ENCODE measurements around the gene CCDC82. TPM values are rescaled to one million over a fixed set of nuclear protein-coding genes. Genes with fewer than 3 reads are reported as not detected.

CCDC82 gene
- total RNA-seq, 1 donor from 2014 or later = 25.5 TPM

DNA sequence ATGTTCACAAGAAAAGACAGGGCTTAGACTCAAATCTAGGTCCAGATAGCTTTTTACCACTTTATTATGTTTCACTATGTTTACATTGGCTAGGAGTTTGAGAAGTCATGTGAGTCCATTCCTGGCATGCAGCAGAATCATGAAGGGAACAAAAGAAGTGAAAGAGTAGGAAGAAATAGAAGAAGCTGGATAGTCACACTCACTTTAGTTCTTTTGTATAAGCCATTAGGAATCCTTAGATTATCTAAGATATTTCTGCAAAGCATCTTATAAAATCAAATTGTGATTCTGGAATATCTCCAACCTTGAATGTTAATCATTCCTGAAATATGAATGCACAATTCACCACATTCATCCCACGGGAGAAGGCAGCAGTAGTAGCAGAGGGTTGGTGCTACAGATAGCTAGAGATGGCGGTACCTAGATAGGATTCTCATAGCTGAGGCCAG, 78.6 kb downstream of the CCDC82 start:
- Histone ChIP-seq H3K4me3 (ENCODE audit: low read depth, low read length) (no peak overlapping the region), H3K27me3 (ENCODE audit: control insufficient read depth, insufficient read depth, low read length) (no peaks in the 10 kb centered on the region), H3K36me3 (ENCODE audit: control insufficient read depth, insufficient read depth, low read length) (no peaks in the 10 kb centered on the region)
- no peak for DNase-seq (ENCODE audit: low read depth)
- TF ChIP-seq, protein P1, sequence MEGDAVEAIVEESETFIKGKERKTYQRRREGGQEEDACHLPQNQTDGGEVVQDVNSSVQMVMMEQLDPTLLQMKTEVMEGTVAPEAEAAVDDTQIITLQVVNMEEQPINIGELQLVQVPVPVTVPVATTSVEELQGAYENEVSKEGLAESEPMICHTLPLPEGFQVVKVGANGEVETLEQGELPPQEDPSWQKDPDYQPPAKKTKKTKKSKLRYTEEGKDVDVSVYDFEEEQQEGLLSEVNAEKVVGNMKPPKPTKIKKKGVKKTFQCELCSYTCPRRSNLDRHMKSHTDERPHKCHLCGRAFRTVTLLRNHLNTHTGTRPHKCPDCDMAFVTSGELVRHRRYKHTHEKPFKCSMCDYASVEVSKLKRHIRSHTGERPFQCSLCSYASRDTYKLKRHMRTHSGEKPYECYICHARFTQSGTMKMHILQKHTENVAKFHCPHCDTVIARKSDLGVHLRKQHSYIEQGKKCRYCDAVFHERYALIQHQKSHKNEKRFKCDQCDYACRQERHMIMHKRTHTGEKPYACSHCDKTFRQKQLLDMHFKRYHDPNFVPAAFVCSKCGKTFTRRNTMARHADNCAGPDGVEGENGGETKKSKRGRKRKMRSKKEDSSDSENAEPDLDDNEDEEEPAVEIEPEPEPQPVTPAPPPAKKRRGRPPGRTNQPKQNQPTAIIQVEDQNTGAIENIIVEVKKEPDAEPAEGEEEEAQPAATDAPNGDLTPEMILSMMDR (IDR thresholded peaks at IDR 0.05; ENCODE audit: insufficient read depth, low read length, poor library complexity, severe bottlenecking) = no peak

DNA sequence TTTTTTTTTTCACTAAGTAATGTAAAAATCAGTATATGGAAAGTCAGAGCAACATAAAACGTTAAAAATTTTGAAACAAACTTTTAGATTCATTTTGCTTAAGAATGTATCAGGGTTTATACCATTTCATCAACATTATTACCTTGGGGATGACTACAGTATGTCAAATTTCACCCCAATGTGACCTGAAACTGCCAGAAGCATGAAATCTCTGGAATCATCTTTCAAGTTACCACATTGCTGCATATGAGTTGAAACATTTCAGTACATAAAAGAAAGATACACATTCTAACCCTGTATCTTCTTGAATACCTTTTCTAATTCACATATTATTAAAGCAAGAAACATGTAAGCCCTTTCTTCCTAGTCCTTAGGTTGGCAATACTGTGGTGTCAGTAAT, 79.5 kb downstream of the CCDC82 start:
- TF ChIP-seq, protein P1 (IDR thresholded peaks at IDR 0.05; ENCODE audit: insufficient read depth, low read length, poor library complexity, severe bottlenecking) = no peak
- Histone ChIP-seq H3K36me3 (ENCODE audit: control insufficient read depth, insufficient read depth, low read length) (no peaks in the 10 kb centered on the region), H3K4me3 (ENCODE audit: low read depth, low read length) (no peak overlapping the region), H3K27me3 (ENCODE audit: control insufficient read depth, insufficient read depth, low read length) (no peaks in the 10 kb centered on the region)
- DNase-seq (ENCODE audit: low read depth) = no peak

DNA sequence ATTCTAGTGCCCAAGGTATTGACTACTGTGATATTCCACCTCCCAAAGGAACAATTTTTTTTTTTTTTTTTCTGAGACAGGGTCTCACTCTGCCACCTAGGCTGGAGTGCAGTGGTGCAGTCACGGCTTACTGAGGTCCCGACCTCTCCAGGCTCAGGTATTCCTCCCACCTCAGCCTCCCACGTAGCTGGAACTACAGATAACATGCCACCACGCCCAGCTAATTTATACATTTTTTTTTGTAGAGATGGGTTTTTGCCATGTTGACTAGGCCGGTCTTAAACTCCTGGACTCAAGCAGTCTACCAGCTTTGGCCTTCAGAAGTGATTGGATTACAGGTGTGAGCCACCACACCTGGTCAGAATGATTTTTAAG, 80.1 kb downstream of the CCDC82 start:
- no peaks in the 10 kb centered on the region for H3K27me3 ChIP-seq (ENCODE audit: control insufficient read depth, insufficient read depth, low read length)
- TF ChIP-seq, protein P1 (IDR thresholded peaks at IDR 0.05; ENCODE audit: insufficient read depth, low read length, poor library complexity, severe bottlenecking) = no peak
- H3K4me3 ChIP-seq (ENCODE audit: low read depth, low read length) = no peak overlapping the region
- no peaks in the 10 kb centered on the region for H3K36me3 ChIP-seq (ENCODE audit: control insufficient read depth, insufficient read depth, low read length)
- no peak for DNase-seq (ENCODE audit: low read depth)

DNA sequence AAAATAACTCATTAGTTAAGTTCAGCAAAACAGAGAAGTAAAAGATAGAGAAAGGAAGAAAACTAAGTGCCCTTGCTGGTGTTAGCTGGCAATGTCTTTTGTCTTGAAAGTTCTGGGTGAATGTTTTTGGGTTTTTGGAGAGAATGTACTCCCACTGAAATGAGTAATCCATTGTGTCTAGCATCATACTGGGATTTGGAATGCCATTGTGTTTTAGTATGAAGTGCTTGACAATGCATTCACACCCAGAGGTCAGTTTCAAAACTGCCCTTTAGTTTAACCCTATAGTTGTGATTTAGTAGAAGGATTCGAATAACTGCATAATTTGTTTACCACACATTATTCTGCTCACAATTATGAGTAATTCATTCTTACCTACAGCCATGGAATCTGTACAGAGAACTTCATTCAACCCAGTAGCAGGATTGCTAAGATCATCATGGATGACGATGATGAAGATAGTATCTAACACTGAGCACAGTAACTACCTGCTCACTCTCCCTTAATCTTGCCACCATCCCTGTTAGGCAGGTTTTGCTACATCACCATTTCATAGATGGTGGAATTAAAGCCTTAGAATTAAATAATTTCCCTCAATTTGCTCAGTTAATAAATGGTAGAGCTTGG, 80.6 kb downstream of the CCDC82 start:
- DNase-seq (ENCODE audit: low read depth) = peak; percentile 43
- TF ChIP-seq, protein P1 (IDR thresholded peaks at IDR 0.05; ENCODE audit: insufficient read depth, low read length, poor library complexity, severe bottlenecking) = no peak
- H3K27me3 ChIP-seq (ENCODE audit: control insufficient read depth, insufficient read depth, low read length) = no peaks in the 10 kb centered on the region
- H3K4me3 ChIP-seq (ENCODE audit: low read depth, low read length) = no peak overlapping the region
- no peaks in the 10 kb centered on the region for H3K36me3 ChIP-seq (ENCODE audit: control insufficient read depth, insufficient read depth, low read length)

DNA sequence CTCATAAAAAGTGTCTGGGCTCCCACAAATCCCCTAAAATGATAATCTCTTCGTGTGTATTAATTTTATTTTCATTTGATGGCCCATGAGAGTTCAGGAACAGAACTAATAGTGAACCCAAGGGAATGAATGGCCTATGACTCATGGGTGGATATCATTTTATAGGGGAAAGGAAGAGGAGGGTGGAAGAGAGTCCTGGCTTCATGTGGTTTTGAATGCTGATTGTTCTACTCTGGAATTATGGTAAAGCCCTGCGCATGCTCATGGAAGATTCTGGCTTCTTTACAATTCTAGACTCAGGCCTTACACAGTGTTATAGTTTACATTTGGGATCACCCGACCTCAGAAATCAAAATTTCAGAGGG, 82.0 kb downstream of the CCDC82 start:
- TF ChIP-seq, protein P1 (IDR thresholded peaks at IDR 0.05; ENCODE audit: insufficient read depth, low read length, poor library complexity, severe bottlenecking) = no peak
- no peaks in the 10 kb centered on the region for H3K27me3 ChIP-seq (ENCODE audit: control insufficient read depth, insufficient read depth, low read length)
- peak; percentile 59 for DNase-seq (ENCODE audit: low read depth)
- no peaks in the 10 kb centered on the region for H3K36me3 ChIP-seq (ENCODE audit: control insufficient read depth, insufficient read depth, low read length)
- H3K4me3 ChIP-seq (ENCODE audit: low read depth, low read length) = peak overlapping the region; percentile 14

All from kidney epithelial cell (primary cell).